Activated naive CD4-positive, alpha-beta T cell treated with anti-CD3 and anti-CD28 coated beads, Interleukin-2, amount 50 U/mL, for 24 hours (primary cell): ENCODE data around the gene THSD4.
"Not testable (repeated sequence)": the region's sequence is repeated elsewhere in the genome, so short reads cannot be mapped to it uniquely, and the experiment has no call there.

Experiments
- H3K27ac Mint-ChIP-seq: one replicate; pipeline ENCODE4 v1.8.0; 2021; ENCODE audit warnings: mild to moderate bottlenecking, mixed read lengths
- H3K27me3 Mint-ChIP-seq: one replicate; pipeline ENCODE4 v1.8.0; 2021; ENCODE audit warnings: mixed read lengths
- H3K36me3 Mint-ChIP-seq: one replicate; pipeline ENCODE4 v1.8.0; 2021; ENCODE audit warnings: mixed read lengths
- H3K4me1 Mint-ChIP-seq: one replicate; pipeline ENCODE4 v1.8.0; 2021; ENCODE audit warnings: mixed read lengths
- H3K4me3 Mint-ChIP-seq: one replicate; pipeline ENCODE4 v1.8.0; 2021; ENCODE audit warnings: mild to moderate bottlenecking, mixed read lengths
- H3K9me3 Mint-ChIP-seq: one replicate; pipeline ENCODE4 v1.8.0; 2021; ENCODE audit warnings: mixed read lengths

The THSD4 gene

DNA sequence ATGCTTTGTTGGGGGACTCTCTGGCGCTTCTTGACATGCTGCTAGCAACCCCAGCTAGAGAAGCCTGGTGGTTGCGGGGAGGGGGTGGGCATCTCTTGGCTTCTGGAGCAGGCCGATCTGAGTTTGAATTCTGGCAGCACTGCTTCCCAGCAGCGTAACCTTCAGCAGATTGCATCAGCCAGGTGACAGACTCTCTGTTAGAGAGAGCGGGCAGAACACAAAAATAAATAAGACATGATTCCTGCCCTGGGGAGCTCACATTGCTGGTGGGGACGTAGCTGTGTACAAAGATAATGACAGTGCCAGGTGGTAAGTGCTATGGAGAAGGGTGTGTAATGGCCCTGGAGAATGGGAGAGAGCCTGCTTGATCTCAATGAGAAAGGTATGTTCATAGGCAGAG is 87.4 kb downstream of the THSD4 start:
- no peak overlapping the region for H3K4me3 Mint-ChIP-seq
- no peaks in the 10 kb centered on the region for H3K36me3 Mint-ChIP-seq
- no peaks in the 10 kb centered on the region for H3K27me3 Mint-ChIP-seq
- H3K9me3 Mint-ChIP-seq: no peaks in the 10 kb centered on the region
- no peaks in the 10 kb centered on the region for H3K4me1 Mint-ChIP-seq
- H3K27ac Mint-ChIP-seq: no peak overlapping the region

DNA sequence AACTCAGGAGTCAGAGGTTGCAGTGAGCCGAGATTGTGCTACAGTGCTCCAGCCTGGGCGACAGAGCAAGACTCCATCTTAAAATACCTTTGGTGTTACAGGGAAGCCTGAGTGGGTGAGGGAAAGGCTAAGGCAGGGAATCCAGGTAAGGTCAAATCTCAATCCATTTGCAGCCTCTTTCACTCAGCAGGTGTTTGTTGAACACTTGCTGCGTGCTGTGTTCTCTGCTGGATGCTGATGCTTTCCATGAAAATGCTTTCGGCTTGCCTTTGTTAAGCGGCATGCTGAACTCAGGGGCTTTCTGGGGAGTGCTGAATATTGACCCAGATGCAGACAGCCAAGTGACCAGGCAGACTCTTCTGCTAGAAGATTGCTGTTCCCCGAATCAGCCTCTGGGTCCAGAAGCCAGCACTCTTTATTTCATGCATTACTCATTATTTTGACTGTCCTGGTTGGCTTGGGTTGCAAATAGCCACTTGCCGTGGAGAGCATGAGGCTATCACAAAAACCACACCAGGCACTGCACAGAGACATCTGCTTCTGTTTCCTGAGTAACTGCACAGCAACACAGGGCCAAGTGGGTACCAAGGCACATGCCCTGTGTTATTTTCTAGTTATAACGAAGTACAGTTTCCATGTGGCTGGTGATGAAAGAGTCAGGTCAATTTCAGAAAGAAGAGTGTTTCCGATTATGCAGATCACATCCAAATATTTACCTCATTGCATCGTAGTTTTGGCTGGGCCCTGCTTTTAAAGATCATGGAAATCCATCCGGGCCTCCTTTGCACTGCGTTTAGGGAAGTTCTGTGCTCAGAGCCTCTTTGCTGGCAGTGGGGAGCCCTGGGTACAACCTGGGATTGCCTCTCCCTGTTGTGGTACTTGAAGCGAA is 88.6 kb downstream of the THSD4 start:
- Mint-ChIP-seq H3K27me3 (no peaks in the 10 kb centered on the region), H3K4me3 (no peak overlapping the region), H3K4me1 (no peaks in the 10 kb centered on the region), H3K9me3 (no peaks in the 10 kb centered on the region), H3K36me3 (no peaks in the 10 kb centered on the region), H3K27ac (no peak overlapping the region)

DNA sequence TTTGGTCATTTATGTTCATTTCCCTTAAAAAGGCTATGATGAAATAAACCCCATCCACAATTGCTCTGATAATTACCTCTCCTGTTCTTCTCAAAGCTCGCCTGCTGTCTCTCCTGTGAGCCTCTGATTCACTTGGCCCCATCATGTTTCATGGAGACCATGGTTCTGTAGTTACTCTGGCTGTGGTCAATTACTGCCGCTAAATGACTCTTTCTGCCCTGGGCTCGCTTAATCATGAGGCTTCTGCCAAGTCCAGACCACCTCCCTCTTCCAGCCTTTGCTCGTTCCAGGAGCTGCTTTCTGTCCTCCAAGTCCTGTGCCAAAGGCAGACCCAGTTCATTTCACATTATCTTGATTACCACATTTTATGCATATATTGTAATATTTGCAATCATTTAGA is 91.9 kb downstream of the THSD4 start:
- Mint-ChIP-seq H3K4me3 (no peak overlapping the region), H3K9me3 (no peaks in the 10 kb centered on the region), H3K4me1 (no peaks in the 10 kb centered on the region), H3K36me3 (no peaks in the 10 kb centered on the region), H3K27ac (no peak overlapping the region), H3K27me3 (peaks cover 1% of the 10 kb centered on the region)

DNA sequence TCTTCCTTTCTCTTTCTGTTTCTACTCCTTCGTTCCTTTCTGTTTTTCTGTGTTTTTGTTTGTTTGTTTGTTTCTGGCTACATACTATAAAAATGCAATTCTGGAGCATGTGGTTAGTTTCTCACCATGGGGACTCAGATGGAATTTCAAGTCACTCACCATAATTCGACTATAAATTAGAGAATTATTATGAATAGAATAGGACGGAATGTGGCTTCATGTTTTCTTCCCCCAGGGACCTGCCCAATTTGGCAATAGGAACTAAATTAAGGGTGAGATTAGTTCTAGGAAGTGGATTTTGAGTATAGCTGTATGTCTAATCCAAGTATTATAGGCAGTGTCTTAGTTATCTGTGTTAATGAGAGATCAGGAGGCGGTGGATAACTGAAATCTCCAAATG is 96.9 kb downstream of the THSD4 start:
- H3K9me3 Mint-ChIP-seq: no peaks in the 10 kb centered on the region
- no peaks in the 10 kb centered on the region for H3K36me3 Mint-ChIP-seq
- H3K4me1 Mint-ChIP-seq: no peaks in the 10 kb centered on the region
- H3K27me3 Mint-ChIP-seq: peaks cover 10% of the 10 kb centered on the region
- no peak overlapping the region for H3K4me3 Mint-ChIP-seq
- H3K27ac Mint-ChIP-seq: no peak overlapping the region

DNA sequence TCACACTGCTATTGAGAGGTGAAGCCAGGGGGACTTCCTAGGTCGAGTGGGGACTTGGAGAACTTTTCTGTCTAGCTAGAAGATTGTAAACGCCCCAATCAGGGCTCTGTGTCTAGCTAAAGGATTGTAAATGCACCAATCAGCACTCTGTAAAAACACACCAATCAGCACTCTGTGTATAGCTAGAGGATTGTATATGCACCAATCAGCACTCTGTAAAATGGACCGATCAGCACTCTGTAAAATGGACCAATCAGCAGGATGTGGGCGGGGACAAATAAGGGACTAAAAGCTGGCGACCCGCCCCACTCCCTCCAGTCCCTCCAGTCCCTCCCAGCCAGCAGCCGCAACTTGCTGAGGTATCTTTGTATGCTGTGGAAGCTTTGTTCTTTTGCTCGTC is 98.7 kb downstream of the THSD4 start:
- not testable (repeated sequence) for H3K9me3 Mint-ChIP-seq, H3K4me1 Mint-ChIP-seq, H3K27me3 Mint-ChIP-seq, H3K4me3 Mint-ChIP-seq, H3K27ac Mint-ChIP-seq, H3K36me3 Mint-ChIP-seq

DNA sequence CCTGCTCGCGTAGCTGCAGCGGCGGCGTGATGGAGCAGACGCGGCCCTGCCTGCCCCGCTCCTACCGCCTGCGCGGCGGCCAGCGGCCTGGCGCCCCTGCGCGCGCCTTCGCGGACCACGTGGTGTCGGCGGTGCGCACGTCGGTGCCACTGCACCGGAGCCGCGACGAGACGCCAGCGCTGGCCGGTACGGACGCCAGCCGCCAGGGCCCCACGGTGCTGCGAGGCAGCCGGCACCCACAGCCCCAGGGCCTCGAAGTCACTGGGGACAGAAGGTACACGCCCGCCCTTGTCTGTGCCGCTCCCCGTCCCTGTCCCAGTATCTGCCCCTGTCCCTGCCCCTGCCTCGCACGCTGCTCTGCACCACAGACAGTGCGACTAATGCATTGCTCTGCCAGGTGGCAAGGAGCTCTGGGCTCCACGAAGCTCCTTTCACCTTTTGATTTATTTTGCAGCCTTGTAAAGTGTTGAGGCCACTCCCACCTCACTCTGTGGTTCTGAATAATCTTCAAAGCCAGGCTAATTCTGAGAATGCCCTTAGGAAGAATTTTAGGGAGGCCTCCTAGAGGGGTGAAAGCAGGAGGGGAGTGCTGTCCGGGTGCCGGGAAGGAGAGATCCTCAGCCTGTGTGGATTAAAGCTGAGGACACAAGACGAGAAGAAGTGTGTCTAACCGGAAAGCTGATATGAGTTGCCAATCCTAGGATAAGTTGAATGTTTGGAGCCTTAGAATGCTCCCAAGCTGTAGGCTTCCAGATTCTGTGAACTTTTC is 100.0 kb downstream of the THSD4 start:
- H3K9me3 Mint-ChIP-seq: no peaks in the 10 kb centered on the region
- no peaks in the 10 kb centered on the region for H3K4me1 Mint-ChIP-seq
- no peaks in the 10 kb centered on the region for H3K36me3 Mint-ChIP-seq
- H3K4me3 Mint-ChIP-seq: no peak overlapping the region
- H3K27ac Mint-ChIP-seq: no peak overlapping the region
- peaks cover 8% of the 10 kb centered on the region for H3K27me3 Mint-ChIP-seq

DNA sequence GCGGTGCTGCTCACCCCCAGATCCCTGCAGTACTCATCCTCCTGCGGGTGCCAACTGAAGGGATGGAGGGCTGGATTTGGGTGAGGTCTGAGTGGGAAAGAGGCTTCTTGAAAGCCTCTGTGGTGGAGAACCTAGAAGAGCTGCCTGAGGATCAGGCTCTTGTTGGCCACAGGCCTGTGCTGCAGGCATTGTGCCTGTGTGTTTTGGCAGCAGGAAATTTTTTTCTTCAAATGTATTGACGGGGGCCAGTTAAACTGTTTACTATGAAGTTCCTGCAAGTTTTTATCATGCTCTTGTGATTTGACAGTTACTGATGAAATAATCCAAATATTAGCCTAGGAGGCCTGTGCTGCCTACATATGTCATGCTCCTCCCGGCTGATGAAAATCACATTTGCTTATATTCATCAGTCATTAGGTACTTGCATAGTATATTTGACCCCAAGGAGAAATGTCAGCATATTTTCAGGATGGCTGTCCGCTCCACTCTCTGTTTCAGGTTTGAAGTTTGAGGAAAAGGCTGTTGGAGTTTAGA is 103.1 kb downstream of the THSD4 start:
- H3K4me1 Mint-ChIP-seq: no peaks in the 10 kb centered on the region
- no peaks in the 10 kb centered on the region for H3K9me3 Mint-ChIP-seq
- H3K36me3 Mint-ChIP-seq: no peaks in the 10 kb centered on the region
- no peak overlapping the region for H3K27ac Mint-ChIP-seq
- no peak overlapping the region for H3K4me3 Mint-ChIP-seq
- H3K27me3 Mint-ChIP-seq: peaks cover 8% of the 10 kb centered on the region

DNA sequence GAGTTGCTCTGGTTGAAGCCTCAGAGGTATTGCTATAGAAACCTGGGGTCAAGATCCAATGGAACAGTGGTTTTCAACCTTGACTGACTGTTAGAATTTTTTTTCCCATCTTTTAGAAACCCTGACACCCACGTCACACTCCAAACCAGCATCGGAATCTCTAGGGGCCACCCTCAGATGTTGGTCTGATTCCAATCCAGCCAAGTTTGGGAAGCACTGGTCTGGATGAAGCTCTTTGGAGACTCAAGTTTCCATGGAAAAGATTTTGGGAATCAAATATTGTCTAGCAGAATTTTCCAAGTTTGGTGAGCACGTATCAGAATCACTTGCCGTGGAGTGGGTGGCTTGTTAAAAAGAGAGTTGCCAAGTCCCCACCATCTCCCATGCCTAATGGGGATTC is 103.8 kb downstream of the THSD4 start:
- no peaks in the 10 kb centered on the region for H3K9me3 Mint-ChIP-seq
- peaks cover 14% of the 10 kb centered on the region for H3K27me3 Mint-ChIP-seq
- no peaks in the 10 kb centered on the region for H3K4me1 Mint-ChIP-seq
- no peak overlapping the region for H3K27ac Mint-ChIP-seq
- H3K4me3 Mint-ChIP-seq: no peak overlapping the region
- H3K36me3 Mint-ChIP-seq: no peaks in the 10 kb centered on the region

DNA sequence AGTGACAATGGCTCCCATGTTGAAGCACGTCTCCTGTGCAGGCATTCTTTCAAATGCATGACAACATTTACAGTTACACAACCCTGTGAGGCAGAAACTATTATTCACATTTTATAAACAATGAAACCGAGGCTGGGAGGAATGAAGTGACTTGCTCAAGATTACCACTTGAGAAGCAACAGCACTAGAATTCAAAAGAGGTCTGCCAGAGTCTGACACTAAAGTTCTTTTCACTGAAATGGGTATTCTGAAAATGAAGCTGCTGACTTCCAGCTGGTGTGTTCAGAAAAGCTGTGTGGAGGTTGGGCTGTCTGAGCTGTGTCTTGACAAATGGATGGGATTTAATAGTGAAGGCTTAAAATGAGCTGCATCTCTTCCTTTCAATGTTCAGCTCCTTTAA is 104.4 kb downstream of the THSD4 start:
- Mint-ChIP-seq H3K4me3 (no peak overlapping the region), H3K27ac (no peak overlapping the region), H3K9me3 (no peaks in the 10 kb centered on the region), H3K36me3 (no peaks in the 10 kb centered on the region), H3K27me3 (peaks cover 14% of the 10 kb centered on the region), H3K4me1 (no peaks in the 10 kb centered on the region)

DNA sequence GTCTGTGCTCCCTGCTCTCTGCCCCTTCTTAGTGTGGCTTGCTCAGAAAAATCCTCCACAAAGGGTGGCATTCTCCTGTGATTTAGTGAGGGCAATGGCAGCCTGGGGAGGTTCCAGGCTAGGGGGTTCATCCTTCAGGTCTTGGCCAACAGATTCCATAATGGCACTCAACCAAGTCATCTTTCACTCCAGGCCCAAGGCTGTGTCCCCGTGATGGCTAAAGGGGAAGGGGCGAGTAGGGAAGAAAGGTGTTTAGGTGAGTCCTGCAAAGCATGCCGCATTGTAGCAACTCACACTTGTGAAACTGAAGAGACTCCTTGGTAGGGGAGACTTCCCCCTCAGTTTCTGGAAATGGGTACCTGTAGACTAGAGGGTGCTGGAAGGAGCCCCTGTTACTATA is 105.6 kb downstream of the THSD4 start:
- Mint-ChIP-seq H3K9me3 (no peaks in the 10 kb centered on the region), H3K36me3 (no peaks in the 10 kb centered on the region), H3K4me1 (no peaks in the 10 kb centered on the region), H3K4me3 (no peak overlapping the region), H3K27me3 (peaks cover 8% of the 10 kb centered on the region), H3K27ac (no peak overlapping the region)

DNA sequence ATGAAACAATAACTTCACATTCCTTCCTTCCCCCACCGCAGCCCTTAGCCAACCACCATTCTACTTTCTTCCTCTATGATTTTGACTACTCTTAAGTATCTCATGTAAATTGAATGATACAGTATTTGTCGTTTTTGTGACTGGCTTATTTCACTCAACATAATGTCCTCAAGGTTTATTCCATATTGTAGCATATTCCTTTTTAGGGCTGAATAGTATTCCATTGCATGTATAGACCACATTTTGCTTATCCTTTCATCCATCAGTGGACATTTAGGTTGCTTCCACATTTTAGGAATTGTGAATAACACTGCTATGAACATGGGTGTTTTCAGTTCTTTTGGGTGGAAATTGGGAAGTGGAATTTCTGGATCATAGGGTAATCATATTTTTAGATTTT is 106.1 kb downstream of the THSD4 start:
- Mint-ChIP-seq H3K9me3 (no peaks in the 10 kb centered on the region), H3K36me3 (no peaks in the 10 kb centered on the region), H3K4me3 (no peak overlapping the region), H3K4me1 (no peaks in the 10 kb centered on the region), H3K27me3 (peaks cover 8% of the 10 kb centered on the region), H3K27ac (no peak overlapping the region)

DNA sequence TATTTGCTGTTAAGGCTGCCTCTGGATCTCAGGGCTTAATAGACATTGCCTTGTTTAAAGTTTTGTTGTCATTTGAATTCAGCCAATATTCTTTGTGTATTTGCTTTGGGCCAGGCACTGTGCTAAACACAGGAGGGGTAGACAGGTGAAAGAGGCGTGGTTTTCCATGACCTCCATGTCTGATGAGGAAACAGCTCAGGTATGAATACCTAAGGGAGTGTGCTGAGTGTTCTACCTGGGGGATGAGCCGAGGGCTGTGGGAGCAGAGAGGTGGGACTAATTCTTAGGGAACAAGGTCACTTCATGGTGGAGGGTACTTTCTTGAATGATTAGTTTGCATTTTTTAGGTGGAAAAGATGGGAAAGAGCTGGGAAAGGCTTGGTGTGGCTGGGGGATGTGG is 108.2 kb downstream of the THSD4 start:
- Mint-ChIP-seq H3K4me3 (no peak overlapping the region), H3K27me3 (peaks cover 5% of the 10 kb centered on the region), H3K27ac (no peak overlapping the region), H3K4me1 (no peaks in the 10 kb centered on the region), H3K36me3 (no peaks in the 10 kb centered on the region), H3K9me3 (no peaks in the 10 kb centered on the region)

DNA sequence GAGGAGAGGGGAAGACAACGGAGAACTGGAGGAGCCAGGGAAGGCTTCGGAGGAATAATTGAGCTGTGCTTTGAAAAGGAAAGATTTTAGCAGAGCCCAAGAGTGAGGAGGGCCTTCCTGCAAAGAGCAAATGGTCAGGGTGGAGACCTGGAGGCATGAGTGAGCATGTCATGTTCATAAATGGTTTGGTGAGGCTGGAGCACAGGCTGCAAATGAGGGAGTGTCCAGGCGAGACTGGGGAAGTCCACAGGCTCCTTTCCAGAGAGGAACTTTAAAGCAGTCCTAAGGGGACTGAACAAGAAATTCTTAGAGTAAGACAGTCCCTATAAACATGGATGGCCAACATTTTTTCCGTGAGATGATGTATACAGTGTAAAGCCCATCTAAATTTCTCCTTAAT is 108.8 kb downstream of the THSD4 start:
- Mint-ChIP-seq H3K4me1 (no peaks in the 10 kb centered on the region), H3K27me3 (peaks cover 5% of the 10 kb centered on the region), H3K36me3 (no peaks in the 10 kb centered on the region), H3K9me3 (no peaks in the 10 kb centered on the region), H3K27ac (no peak overlapping the region), H3K4me3 (no peak overlapping the region)

DNA sequence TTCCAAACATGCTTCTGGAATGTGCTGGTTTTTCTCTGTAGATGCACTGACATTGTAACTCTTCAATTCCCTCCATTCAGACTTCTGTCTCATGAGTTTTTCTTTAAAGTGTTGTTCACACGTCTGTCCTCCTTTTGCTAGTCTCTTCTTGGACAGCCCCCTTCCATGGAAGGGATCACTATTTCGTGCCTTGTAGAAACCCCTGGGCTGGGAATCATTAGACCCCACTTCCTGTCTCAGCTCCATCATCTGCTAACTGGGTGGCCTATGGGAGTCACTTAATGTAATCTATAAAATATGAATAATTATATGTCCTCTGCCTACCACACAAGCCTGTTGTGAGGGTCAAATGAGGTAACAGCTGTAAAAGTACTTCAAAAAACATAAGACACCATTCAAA is 110.6 kb downstream of the THSD4 start:
- H3K9me3 Mint-ChIP-seq: no peaks in the 10 kb centered on the region
- H3K4me3 Mint-ChIP-seq: no peak overlapping the region
- H3K4me1 Mint-ChIP-seq: no peaks in the 10 kb centered on the region
- peaks cover 5% of the 10 kb centered on the region for H3K27me3 Mint-ChIP-seq
- no peaks in the 10 kb centered on the region for H3K36me3 Mint-ChIP-seq
- no peak overlapping the region for H3K27ac Mint-ChIP-seq

DNA sequence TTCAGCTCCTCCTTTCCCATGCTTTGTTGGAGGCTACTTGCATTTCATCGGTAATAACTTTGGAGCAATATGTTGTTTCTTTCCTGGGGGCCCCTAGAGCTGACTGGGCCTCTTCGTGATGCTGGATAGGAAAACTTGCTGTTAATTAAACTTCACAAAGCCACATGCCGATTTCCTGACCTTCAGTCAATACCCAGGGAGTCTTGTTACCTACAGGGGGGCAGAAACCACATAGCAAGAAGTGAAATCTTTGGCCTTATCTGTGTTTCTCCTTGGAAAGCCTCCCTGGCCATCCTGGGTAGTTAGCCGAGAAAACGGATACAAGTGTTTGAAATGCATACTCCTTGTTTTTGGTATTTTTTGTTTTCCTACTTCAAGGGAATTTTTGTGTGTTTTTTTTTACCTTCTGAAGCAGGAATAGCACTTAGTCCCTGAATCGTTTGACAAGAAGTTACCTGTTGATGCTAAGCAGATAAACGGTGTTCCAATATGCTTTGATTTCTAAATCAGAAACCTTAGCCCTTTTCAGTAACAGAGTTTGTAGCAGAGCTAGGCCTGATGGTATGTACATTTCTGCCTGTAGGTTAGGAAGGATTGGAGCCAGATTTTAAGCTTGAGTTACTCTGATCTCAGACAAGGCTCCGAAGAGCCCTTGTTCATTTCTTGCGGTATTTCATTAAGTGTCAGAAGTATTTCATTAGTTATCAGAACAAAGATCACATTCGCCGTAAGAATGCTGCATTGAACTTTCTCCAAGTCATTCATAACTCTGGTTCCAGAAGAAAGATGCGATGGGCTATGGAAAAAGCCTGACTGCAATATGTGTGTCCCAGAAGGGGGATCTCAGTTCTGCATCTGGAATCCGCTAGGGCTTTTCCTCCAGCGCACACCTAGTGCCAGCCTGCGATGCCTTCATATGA is 111.5 kb downstream of the THSD4 start:
- Mint-ChIP-seq H3K27me3 (peaks cover 5% of the 10 kb centered on the region), H3K4me1 (no peaks in the 10 kb centered on the region), H3K27ac (no peak overlapping the region), H3K4me3 (no peak overlapping the region), H3K36me3 (no peaks in the 10 kb centered on the region), H3K9me3 (no peaks in the 10 kb centered on the region)
